ENCODE results near the gene ECPAS.

DNA sequence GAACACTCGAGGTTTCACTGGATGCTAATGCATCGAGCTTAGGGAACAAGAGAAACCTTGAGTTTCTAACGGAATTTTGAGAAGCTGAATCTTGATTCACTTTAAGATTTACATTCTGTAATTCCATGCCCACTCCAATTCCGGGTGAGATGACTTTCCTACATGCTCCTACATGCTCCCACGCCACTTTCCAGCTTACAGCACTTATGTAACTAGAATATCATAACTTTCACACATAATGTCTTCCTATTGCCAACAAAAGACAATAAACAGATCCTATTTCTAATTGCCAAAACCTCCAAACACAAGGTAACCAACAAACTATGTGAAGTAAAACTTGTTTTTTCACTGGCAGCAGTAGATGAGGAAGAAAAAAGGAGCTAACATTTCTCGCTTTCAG, 72.9 kb downstream of the ECPAS start:
- TF ChIP-seq, protein P1, sequence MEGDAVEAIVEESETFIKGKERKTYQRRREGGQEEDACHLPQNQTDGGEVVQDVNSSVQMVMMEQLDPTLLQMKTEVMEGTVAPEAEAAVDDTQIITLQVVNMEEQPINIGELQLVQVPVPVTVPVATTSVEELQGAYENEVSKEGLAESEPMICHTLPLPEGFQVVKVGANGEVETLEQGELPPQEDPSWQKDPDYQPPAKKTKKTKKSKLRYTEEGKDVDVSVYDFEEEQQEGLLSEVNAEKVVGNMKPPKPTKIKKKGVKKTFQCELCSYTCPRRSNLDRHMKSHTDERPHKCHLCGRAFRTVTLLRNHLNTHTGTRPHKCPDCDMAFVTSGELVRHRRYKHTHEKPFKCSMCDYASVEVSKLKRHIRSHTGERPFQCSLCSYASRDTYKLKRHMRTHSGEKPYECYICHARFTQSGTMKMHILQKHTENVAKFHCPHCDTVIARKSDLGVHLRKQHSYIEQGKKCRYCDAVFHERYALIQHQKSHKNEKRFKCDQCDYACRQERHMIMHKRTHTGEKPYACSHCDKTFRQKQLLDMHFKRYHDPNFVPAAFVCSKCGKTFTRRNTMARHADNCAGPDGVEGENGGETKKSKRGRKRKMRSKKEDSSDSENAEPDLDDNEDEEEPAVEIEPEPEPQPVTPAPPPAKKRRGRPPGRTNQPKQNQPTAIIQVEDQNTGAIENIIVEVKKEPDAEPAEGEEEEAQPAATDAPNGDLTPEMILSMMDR (IDR thresholded peaks at IDR 0.05): no peak
- TF ChIP-seq POLR2A (IDR thresholded peaks at IDR 0.05): no peak
